Astrocyte of the cerebellum (primary cell): ENCODE data around the gene SLITRK2.
A peak's percentile ranks its signal among the peaks of the same experiment; 100 is the strongest.

ENCODE experiments used
- DNase-seq: peaks from one replicate; pipeline ENCODE4 v3.0.0-alpha.2; 2011; ENCODE audit warnings: low read depth
- H3K4me3 ChIP-seq: 2 replicates; pipeline ENCODE4 v1.5.1; 2011; ENCODE audit warnings: mild to moderate bottlenecking, low read depth, low read length, moderate library complexity
- CTCF ChIP-seq: IDR thresholded peaks from 2 replicates; pipeline ENCODE4 v1.5.1; 2012; ENCODE audit warnings: low read length, low read depth, moderate library complexity, mild to moderate bottlenecking; ENCODE audit errors: missing control alignments
- in situ Hi-C: cut with HindIII; loops from 2 replicates; pipeline ENCODE4 v1.10.0; 2017; ENCODE audit warnings: low sequenced_read_pairs

SLITRK2 gene

GRCh38 chrX:145818186-145819113, 821 bp downstream of the SLITRK2 start:
- TF ChIP-seq CTCF: no peak
- H3K4me3 ChIP-seq: peak overlapping the region; percentile 32
- DNase-seq: no peak
- in situ Hi-C loops: no loop called here

- no peak for TF ChIP-seq CTCF
- in situ Hi-C loops: no loop called here
- DNase-seq: no peak
Measured at GRCh38 chrX:145820825-145821224, 3.2 kb downstream of the SLITRK2 start.

GRCh38 chrX:145821291-145821897, 3.8 kb downstream of the SLITRK2 start:
- DNase-seq: no peak
- no peak for TF ChIP-seq CTCF
- in situ Hi-C loops: no loop called here
- peak overlapping the region; percentile 7 for H3K4me3 ChIP-seq

More at GRCh38 chrX:145820825-145821224, 3.2 kb downstream of the SLITRK2 start:
- H3K4me3 ChIP-seq: no peak overlapping the region

GRCh38 chrX:145821898-145822571, 4.4 kb downstream of the SLITRK2 start:
- H3K4me3 ChIP-seq: no peak overlapping the region
- in situ Hi-C loops: no loop called here
- DNase-seq: no peak
- no peak for TF ChIP-seq CTCF

GRCh38 chrX:145823132-145823531, 5.5 kb downstream of the SLITRK2 start:
- no peak for DNase-seq
- TF ChIP-seq CTCF: no peak
- no peak overlapping the region for H3K4me3 ChIP-seq
- in situ Hi-C loops: no loop called here

- DNase-seq: no peak
- peak; percentile 13 for TF ChIP-seq CTCF
- in situ Hi-C loops: no loop called here
- no peak overlapping the region for H3K4me3 ChIP-seq
Measured at GRCh38 chrX:145825896-145826295, 8.3 kb downstream of the SLITRK2 start.
